Measurements from ENCODE around the gene POLD1.

GRCh38 chr19:50451223-50451534 lies 67.0 kb downstream of the POLD1 start:
- TF ChIP-seq CTCF (conservative IDR thresholded peaks at IDR 0.05; ENCODE audit: low read depth in 2 of 2), result no peak
- TF ChIP-seq EZH2 (IDR thresholded peaks at IDR 0.05; ENCODE audit: low read depth, unreplicated experiment), result no peak
- TF ChIP-seq POLR2AphosphoS5 (IDR thresholded peaks at IDR 0.05; ENCODE audit: low read depth), result no peak

Measured in GM23338 (cell line).